Measurements from ENCODE around the gene EXD2.
"Not testable (repeated sequence)": the region's sequence is repeated elsewhere in the genome, so short reads cannot be mapped to it uniquely, and the experiment has no call there.

EXD2 gene

GRCh38 chr14:69204753-69205152 is 13.5 kb downstream of the EXD2 start:
- no peak for DNase-seq

GRCh38 chr14:69207435-69208041 is 16.2 kb downstream of the EXD2 start:
- no peak for DNase-seq

GRCh38 chr14:69208666-69209065 is 17.4 kb downstream of the EXD2 start:
- DNase-seq, result no peak

GRCh38 chr14:69214393-69214792 is 23.1 kb downstream of the EXD2 start:
- DNase-seq, result no peak

- not testable (repeated sequence) for DNase-seq
Measured at GRCh38 chr14:69217663-69218062, 26.4 kb downstream of the EXD2 start.

GRCh38 chr14:69224946-69225345 is 33.6 kb downstream of the EXD2 start:
- no peak for DNase-seq

- DNase-seq, result no peak
Measured at GRCh38 chr14:69226178-69226577, 34.9 kb downstream of the EXD2 start.

GRCh38 chr14:69226736-69227135 is 35.4 kb downstream of the EXD2 start:
- no peak for DNase-seq

- DNase-seq, result no peak
Measured at GRCh38 chr14:69231486-69231885, 40.2 kb downstream of the EXD2 start.

- DNase-seq, result no peak
Measured at GRCh38 chr14:69232388-69232787, 41.1 kb downstream of the EXD2 start.

GRCh38 chr14:69234106-69234505 is 42.8 kb downstream of the EXD2 start:
- no peak for DNase-seq

- no peak for DNase-seq
Measured at GRCh38 chr14:69235708-69236107, 44.4 kb downstream of the EXD2 start.

- no peak for DNase-seq
Measured at GRCh38 chr14:69237142-69237541, 45.8 kb downstream of the EXD2 start.

GRCh38 chr14:69237584-69237983 is 46.3 kb downstream of the EXD2 start:
- DNase-seq, result no peak

- DNase-seq, result no peak
Measured at GRCh38 chr14:69238883-69239282, 47.6 kb downstream of the EXD2 start.

- DNase-seq, result no peak
Measured at GRCh38 chr14:69240527-69241173, 49.4 kb downstream of the EXD2 start.

- DNase-seq, result no peak
Measured at GRCh38 chr14:69241577-69241976, 50.3 kb downstream of the EXD2 start.

GRCh38 chr14:69242311-69243224 is 51.3 kb downstream of the EXD2 start:
- peak; percentile 69 for DNase-seq

- no peak for DNase-seq
Measured at GRCh38 chr14:69244946-69245345, 53.6 kb downstream of the EXD2 start.

GRCh38 chr14:69246331-69246730 is 55.0 kb downstream of the EXD2 start:
- no peak for DNase-seq

- DNase-seq, result no peak
Measured at GRCh38 chr14:69247676-69248440, 56.6 kb downstream of the EXD2 start.

- DNase-seq, result no peak
Measured at GRCh38 chr14:69249603-69250002, 58.3 kb downstream of the EXD2 start.

GRCh38 chr14:69252851-69253250 is 61.6 kb downstream of the EXD2 start:
- DNase-seq, result no peak

Measured in NCI-H1092 treated with DMSO at 0.1 percent for 48 hours (cell line).